ENCODE data around the gene KIF14.

DNA sequence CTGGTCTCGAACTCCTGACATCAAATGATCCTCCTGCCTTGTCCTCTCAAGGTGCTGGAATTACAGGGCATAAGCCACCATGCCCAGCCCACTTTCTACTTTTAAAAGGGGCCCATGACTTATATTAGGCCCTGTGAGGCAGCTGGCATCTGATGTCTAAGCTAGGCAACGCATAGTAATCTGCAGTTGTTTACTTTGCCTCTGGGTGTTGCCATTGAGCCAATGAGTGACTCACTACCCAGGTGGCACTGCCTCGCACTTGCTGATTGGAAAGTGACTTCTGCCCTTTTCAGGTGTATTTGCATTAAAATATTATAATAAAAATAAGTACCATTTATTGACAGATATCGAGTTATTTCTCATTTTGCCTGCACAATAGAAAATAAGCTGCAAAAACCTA, 84.9 kb downstream of the KIF14 start:
- TF ChIP-seq CTCF (conservative IDR thresholded peaks at IDR 0.05; ENCODE audit: low read depth in 2 of 2) (peak; percentile 52 to 76), JUNB (IDR thresholded peaks at IDR 0.05; ENCODE audit: unreplicated experiment) (no peak), EZH2phosphoT487 (IDR thresholded peaks at IDR 0.05; ENCODE audit: unreplicated experiment) (no peak), CREB1 (CRISPR knock-in tag; IDR thresholded peaks at IDR 0.05; ENCODE audit: low read depth) (no peak), POLR2AphosphoS5 (IDR thresholded peaks at IDR 0.05; ENCODE audit: low read depth) (no peak), EZH2 (IDR thresholded peaks at IDR 0.05; ENCODE audit: low read depth, unreplicated experiment) (no peak), STAT1 (IDR thresholded peaks at IDR 0.05; ENCODE audit: unreplicated experiment) (no peak), REST (IDR thresholded peaks at IDR 0.05; ENCODE audit: unreplicated experiment) (no peak)
- TF ChIP-seq, protein P1, sequence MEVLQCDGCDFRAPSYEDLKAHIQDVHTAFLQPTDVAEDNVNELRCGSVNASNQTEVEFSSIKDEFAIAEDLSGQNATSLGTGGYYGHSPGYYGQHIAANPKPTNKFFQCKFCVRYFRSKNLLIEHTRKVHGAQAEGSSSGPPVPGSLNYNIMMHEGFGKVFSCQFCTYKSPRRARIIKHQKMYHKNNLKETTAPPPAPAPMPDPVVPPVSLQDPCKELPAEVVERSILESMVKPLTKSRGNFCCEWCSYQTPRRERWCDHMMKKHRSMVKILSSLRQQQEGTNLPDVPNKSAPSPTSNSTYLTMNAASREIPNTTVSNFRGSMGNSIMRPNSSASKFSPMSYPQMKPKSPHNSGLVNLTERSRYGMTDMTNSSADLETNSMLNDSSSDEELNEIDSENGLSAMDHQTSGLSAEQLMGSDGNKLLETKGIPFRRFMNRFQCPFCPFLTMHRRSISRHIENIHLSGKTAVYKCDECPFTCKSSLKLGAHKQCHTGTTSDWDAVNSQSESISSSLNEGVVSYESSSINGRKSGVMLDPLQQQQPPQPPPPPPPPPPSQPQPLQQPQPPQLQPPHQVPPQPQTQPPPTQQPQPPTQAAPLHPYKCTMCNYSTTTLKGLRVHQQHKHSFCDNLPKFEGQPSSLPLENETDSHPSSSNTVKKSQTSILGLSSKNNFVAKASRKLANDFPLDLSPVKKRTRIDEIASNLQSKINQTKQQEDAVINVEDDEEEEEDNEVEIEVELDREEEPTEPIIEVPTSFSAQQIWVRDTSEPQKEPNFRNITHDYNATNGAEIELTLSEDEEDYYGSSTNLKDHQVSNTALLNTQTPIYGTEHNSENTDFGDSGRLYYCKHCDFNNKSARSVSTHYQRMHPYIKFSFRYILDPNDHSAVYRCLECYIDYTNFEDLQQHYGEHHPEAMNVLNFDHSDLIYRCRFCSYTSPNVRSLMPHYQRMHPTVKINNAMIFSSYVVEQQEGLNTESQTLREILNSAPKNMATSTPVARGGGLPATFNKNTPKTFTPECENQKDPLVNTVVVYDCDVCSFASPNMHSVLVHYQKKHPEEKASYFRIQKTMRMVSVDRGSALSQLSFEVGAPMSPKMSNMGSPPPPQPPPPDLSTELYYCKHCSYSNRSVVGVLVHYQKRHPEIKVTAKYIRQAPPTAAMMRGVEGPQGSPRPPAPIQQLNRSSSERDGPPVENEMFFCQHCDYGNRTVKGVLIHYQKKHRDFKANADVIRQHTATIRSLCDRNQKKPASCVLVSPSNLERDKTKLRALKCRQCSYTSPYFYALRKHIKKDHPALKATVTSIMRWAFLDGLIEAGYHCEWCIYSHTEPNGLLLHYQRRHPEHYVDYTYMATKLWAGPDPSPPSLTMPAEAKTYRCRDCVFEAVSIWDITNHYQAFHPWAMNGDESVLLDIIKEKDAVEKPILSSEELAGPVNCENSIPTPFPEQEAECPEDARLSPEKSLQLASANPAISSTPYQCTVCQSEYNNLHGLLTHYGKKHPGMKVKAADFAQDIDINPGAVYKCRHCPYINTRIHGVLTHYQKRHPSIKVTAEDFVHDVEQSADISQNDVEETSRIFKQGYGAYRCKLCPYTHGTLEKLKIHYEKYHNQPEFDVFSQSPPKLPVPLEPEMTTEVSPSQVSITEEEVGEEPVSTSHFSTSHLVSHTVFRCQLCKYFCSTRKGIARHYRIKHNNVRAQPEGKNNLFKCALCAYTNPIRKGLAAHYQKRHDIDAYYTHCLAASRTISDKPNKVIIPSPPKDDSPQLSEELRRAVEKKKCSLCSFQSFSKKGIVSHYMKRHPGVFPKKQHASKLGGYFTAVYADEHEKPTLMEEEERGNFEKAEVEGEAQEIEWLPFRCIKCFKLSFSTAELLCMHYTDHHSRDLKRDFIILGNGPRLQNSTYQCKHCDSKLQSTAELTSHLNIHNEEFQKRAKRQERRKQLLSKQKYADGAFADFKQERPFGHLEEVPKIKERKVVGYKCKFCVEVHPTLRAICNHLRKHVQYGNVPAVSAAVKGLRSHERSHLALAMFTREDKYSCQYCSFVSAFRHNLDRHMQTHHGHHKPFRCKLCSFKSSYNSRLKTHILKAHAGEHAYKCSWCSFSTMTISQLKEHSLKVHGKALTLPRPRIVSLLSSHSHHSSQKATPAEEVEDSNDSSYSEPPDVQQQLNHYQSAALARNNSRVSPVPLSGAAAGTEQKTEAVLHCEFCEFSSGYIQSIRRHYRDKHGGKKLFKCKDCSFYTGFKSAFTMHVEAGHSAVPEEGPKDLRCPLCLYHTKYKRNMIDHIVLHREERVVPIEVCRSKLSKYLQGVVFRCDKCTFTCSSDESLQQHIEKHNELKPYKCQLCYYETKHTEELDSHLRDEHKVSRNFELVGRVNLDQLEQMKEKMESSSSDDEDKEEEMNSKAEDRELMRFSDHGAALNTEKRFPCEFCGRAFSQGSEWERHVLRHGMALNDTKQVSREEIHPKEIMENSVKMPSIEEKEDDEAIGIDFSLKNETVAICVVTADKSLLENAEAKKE (CRISPR knock-in tag; IDR thresholded peaks at IDR 0.05), result no peak

Data from GM23338 (cell line).